OCI-LY7 (cell line): Measurements from ENCODE around the gene SEC11C.

Source experiments
- CTCF ChIP-seq: fragments of 200-600 bp; sonication (generic); conservative IDR thresholded peaks from 2 replicates; pipeline ENCODE4 v1.5.1; 2014; ENCODE audit warnings: mild to moderate bottlenecking, antibody characterized with exemption, low read length, moderate library complexity, mixed read lengths
- EZH2phosphoT487 ChIP-seq: fragments of 200-600 bp; sonication (generic); IDR thresholded peaks from 2 replicates; pipeline ENCODE4 v1.6.1; 2018; ENCODE audit warnings: low read depth, borderline replicate concordance, mild to moderate bottlenecking, mixed run types, antibody characterized with exemption, low read length, moderate library complexity, mixed read lengths

GRCh38 chr18:59123588-59124369, 15.9 kb upstream of the SEC11C start:
- no peak for TF ChIP-seq CTCF
- no peak for TF ChIP-seq EZH2phosphoT487
